Esophagus muscularis mucosa (tissue), 4 donors: ENCODE measurements around the gene UBTD2.

Source experiments
- EP300 ChIP-seq: sonication (generic); formaldehyde crosslinking; IDR thresholded peaks from one replicate; pipeline ENCODE4 v1.6.1; 2017; ENCODE audit warnings: antibody characterized with exemption
- POLR2A ChIP-seq: fragments of 450-650 bp; IDR thresholded peaks from one replicate; pipeline ENCODE4 v1.6.1; 2017; ENCODE audit warnings: antibody characterized with exemption, moderate library complexity, mild to moderate bottlenecking, low read depth
- POLR2AphosphoS5 ChIP-seq, 2 donors: sonication (generic); formaldehyde crosslinking; IDR thresholded peaks; one replicate each; pipeline ENCODE4 v1.6.1; 2017; ENCODE audit warnings: antibody characterized with exemption in 2 of 2
- TF ChIP-seq, protein P1 (sequence below), 3 experiments: fragments of 200-600 bp in 2 of 3; fragments of 450-650 bp in 1 of 3; sonication (generic) in 2 of 3; IDR thresholded peaks; one replicate each; pipeline ENCODE4 v1.5.1; 2017 to 2019; ENCODE audit warnings: antibody characterized with exemption in 3 of 3, mild to moderate bottlenecking in 2 of 3, moderate library complexity in 1 of 3

DNA sequence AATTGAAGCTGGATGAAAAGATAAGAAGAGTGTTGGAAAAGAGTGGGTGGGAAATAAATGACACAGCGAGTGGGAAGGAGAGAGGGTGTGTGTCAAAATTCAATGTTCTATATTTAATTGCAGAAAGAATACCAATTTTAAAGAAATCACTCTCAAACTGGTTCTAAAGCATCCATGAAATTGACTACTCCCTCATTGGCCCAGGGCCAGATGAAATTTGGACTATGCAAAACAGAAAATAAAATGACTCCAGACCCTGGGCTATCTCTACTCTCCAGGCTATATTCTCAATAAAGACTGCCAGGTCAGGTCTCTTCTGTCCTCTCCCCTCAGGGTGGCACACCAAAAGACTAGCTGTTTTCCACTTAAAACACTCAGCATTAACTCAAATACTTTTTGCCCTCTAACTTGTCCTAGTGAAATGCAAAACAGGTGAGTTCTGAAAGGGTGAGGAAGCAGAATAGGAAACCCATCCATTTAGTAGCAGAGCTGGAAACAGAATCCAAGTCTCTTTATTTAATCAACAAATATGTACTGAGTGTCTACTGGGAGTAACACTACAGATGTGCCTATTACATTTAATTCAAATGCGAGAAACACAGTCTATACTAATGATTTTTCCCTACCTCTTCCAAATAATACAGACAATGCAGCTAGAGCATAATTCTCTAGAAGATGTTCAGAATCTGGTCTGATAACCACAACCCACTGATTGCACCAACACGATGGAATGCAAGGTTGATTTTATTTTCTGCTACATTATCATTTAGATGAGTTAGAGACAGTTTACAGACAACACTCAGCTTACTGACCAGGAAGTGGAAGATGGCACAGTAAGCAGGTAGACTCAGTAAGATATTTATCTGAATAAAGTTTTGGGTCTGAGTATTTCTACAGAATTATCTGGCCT lies 47.5 kb downstream of the UBTD2 start:
- TF ChIP-seq, protein P1, sequence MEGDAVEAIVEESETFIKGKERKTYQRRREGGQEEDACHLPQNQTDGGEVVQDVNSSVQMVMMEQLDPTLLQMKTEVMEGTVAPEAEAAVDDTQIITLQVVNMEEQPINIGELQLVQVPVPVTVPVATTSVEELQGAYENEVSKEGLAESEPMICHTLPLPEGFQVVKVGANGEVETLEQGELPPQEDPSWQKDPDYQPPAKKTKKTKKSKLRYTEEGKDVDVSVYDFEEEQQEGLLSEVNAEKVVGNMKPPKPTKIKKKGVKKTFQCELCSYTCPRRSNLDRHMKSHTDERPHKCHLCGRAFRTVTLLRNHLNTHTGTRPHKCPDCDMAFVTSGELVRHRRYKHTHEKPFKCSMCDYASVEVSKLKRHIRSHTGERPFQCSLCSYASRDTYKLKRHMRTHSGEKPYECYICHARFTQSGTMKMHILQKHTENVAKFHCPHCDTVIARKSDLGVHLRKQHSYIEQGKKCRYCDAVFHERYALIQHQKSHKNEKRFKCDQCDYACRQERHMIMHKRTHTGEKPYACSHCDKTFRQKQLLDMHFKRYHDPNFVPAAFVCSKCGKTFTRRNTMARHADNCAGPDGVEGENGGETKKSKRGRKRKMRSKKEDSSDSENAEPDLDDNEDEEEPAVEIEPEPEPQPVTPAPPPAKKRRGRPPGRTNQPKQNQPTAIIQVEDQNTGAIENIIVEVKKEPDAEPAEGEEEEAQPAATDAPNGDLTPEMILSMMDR (IDR thresholded peaks at IDR 0.05): no peak
- TF ChIP-seq POLR2AphosphoS5 (IDR thresholded peaks at IDR 0.05): no peak
- TF ChIP-seq EP300: no peak
- TF ChIP-seq POLR2A: no peak
